ENCODE results near the gene CDC42BPA.

The CDC42BPA gene

GRCh38 chr1:227335242-227336020 is 17.1 kb upstream of the CDC42BPA start:
- DNase-seq: no peak

DNA sequence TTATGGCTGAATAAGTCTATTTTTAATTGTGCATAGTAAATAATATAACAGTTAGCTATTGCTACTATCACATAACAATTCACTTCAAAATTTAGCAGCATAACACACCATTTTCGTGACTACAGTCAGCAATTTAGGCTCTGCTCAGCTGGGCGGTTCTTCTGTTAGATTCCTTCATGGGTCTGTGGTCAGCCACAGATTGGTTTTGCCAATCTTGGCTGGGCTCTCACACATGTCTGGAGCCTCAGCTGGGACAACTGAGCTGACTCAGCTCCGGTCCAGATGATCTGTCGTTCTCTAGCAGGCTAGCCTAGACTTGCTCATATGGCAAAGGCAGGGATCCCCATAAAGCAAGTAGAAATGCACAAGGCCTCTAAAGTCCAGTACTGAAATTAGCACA is 15.1 kb upstream of the CDC42BPA start:
- no peak for DNase-seq

DNA sequence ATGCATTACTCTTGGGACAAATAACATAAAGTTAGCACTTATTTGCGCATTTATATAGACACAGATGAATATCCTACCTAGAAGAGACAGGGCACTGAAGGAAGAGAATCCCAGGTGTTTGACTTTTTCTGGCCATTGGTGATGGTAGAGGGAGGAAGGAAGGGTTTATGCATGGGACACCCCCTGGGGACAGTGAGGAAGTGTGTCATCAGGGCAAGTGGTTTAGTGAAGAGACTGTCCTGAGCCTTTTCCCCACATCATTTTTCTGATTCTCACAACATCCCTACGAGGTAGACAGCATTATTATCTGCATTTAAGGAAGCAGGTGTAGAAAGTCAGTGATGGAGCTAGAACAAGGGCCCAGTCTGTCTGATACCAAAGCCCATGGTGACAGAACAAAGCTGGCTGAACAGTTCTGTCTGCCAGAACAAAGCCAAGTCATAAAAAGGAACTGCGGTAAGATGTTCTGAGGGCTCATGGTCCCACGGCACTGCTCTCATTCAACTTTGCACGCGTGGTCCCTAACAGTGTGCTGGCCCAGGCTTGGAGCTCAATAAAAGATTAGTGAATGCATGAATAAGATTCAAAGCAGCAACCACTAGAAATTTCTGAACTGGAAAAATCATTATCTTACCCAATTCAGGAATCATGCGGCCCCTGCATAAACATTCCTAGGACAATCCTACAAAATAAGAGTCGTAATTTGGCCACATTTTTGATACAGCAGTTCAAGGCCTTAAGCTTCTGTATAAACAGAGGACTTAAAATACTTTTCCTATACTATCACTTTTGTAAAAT is 12.2 kb upstream of the CDC42BPA start:
- DNase-seq: no peak

DNA sequence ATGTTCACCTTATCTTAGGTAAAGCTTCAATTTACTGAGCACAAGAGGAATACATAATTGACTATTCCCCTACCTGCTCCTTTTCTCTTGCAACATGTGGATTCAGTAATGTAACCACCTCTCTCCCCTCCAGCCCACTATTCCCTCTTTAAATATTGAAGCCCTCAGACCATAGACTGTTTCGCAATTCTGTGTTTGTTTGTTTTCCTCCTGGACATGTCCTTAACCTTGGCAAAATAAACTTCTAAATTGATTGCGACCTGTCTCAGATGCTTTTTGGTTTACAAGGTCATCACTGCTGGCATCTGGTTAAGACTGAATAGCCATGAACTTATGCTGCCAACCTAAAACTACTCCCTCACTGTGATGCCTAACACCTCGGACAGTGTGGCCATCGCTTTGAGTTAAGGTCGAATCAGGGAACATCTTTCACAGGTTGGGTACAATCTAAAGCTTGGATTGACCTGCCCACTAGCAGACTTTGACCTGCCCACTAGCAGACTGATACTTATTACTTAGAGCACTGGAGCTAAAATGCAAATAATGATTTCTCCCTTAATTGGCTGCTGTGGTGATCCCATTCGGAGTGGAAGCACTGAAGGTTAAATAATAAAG is 10.2 kb upstream of the CDC42BPA start:
- DNase-seq: no peak

DNA sequence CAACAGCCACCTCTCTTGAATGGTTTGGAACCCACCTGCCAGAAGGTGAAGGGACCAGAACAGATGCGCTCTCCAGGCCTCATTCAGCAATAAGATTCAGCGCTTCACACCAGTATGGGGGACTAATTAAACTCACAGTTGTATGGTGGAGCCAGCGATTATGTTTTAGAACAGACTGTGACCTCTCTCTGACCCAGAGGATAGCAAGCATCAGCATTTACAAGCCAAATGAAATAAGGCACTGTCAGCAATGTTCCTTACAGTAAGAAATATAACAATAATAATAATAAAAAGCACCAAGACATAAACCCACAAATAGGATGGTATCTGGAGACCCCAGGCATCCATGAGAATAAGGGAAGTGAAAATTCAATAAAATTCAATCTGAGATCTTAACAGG is 6.9 kb upstream of the CDC42BPA start:
- no peak for DNase-seq

GRCh38 chr1:227323967-227324268 is 5.6 kb upstream of the CDC42BPA start:
- no peak for DNase-seq

DNA sequence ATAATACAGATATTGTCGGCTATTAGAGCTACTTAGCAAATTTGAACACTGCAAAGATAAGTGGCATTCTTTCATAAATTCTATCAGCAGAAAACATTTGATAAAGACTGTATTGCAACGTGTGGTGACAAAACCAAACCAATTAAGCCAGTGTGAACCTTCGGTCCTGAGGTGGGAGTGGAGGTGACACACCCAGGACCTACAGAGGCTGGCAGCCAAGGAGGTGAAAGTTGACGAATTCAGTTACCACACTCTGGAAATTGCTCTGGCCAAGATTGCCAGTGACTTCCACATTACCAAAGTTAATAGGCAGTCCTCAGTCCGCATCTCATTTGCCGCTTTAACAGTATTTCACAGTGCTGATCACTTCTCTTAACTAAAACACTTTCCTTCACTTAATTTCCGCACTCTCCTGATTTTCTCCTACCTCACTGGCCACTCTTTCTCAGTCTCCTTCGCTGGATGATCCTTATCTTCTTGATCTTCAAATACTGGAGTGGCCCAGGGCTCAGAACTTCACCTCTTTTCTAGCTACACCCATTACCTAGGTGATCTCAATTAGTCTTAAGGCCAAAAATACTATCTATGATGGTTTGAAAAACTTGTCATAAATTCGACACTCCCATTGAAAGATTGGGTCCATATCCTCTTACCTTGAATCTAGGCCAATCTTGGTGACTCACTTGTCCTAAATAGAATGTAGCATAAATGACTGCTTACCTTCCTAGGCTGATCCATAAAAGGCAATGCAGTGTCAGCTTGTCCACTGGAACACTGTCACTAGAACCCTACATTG is 5.1 kb upstream of the CDC42BPA start:
- DNase-seq: no peak

DNA sequence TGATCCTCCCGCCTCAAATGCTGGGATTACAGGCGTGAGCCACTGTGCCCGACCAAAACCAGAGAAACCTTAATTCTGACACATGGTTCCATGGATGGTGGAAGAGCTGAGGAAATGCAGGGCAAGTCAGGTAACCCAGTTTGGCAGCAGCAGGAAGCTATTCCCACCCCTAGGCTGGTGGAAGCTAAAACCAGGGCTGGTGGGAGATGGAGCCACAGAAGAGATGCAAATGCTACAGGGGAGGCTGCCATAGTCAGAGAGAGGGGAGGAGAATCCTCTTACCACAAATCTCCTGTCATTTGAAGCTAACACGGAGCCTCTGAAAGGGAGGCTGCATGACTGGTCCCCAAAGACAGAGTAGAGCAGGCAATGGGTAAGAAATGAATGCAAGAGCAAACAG is 4.1 kb upstream of the CDC42BPA start:
- no peak for DNase-seq

- DNase-seq: peak; percentile 30
Observed at GRCh38 chr1:227321035-227321434, 2.7 kb upstream of the CDC42BPA start.

DNA sequence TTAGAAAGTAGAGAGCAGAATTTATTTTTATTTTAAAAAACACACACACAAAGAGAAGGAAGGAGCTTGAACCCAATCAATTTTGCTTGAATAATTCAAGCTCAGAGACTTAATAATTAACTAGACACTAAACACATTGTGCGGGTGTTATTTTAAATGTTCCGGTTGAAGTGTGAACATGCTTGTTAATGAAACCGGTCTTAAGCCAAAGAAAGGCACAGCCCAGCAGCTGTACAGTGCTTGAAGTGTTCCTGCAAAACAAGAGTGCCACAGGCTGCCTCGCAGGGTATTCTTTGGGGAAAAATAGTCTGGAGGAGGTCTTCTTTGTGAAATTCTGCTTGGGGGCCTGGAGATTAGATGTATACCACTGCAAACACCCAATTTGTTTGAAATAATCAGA is 2.2 kb upstream of the CDC42BPA start:
- no peak for DNase-seq

- no peak for DNase-seq
Observed at GRCh38 chr1:227318853-227319607, 738 bp upstream of the CDC42BPA start.

GRCh38 chr1:227317523-227318015 is 723 bp downstream of the CDC42BPA start:
- DNase-seq: peak; percentile 10

DNA sequence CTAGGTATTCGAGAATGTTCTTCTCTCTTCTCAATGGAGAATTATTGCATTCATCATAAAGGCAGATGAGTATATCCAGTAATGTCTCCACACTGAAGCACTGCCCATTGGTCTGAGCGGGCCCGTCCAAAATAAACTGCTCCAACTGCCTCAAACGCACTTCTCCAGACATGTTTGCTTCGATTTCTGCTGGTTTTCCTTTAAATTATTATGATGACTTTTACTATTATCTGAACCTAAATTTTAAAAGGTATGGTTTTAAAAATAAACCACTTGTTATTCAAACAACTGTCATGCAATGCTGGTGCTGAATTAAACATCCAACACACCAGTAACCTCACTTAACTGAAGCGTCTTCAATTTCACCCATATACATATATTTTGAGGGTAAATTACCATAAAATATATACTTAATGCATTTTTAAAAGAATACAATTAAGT is 1.3 kb downstream of the CDC42BPA start:
- no peak for DNase-seq

DNA sequence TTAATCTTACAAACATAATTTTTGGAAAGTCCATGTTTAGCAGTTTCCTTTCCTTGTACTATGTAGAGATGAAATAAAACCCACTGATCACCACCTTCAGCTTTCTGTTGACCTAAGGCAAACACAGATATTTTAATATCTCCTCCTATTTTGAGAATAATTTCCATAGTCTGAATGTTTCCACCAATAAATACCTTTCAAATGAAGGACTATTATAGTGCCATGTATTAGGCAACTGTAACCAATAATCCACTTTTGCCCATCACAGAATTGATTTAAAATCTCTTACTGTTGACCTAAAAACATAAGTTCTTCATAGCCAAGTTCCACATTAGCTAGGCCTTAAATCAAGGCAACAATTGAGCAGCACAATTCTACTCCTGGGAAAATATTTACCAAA is 1.8 kb downstream of the CDC42BPA start:
- no peak for DNase-seq

GRCh38 chr1:227315629-227316346 is 2.5 kb downstream of the CDC42BPA start:
- no peak for DNase-seq

- DNase-seq: no peak
Observed at GRCh38 chr1:227314014-227314848, 4.1 kb downstream of the CDC42BPA start.

GRCh38 chr1:227312361-227313025 is 5.8 kb downstream of the CDC42BPA start:
- DNase-seq: no peak

- no peak for DNase-seq
Observed at GRCh38 chr1:227311389-227312001, 6.8 kb downstream of the CDC42BPA start.

Measured in activated CD4-positive, alpha-beta T cell treated with anti-CD3 and anti-CD28 coated beads, Interleukin-2, Interleukin-6, amounts not matched to agents 100 ng/mL and 50 ng/mL, durations not matched to agents 16 hours and 8 hours (primary cell).